GM08714 (cell line): ENCODE data around the gene UXT.

Source experiments
- H3K4me3 ChIP-seq: fragments of 200-500 bp; sonication (Bioruptor generic); 2 replicates; pipeline ENCODE4 v1.5.1; 2014; ENCODE audit warnings: mild to moderate bottlenecking, low read length, inconsistent platforms
- ZNF274 ChIP-seq: IDR thresholded peaks from 2 replicates; pipeline ENCODE4 v1.6.1; 2012; ENCODE audit warnings: mild to moderate bottlenecking, low read depth, low read length

UXT gene

DNA sequence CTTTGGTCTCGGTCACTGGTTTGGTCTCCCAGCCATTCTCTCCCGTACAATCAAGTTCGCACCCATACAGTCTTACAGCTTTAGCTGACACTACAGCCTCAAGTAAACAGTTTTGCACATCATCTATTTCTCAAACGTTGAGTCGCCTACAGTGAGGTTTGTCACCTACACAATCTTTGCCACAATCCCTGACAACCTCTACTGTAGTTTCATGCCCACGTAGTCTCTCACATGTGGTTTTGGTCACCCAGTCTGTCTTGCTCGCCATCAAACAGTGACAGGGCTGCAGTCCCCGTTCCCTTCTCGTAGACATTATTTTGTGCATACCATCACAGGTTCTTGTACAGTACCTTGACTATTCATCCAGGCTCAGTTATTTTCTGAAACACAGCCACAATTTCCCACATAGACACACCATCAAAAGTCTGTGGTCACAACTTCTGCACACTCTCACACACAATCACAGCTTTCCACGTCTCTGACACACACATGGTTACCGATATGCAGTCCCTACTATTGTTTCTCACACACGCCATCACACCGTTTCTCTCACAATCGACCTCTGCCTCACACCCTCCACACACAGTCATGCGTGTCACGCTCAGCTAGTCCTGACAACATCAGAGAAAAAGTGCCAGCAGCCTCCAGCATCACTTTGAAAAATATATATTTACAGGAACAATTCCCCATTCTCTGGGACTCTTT lies 24.0 kb downstream of the UXT start:
- no peak overlapping the region for H3K4me3 ChIP-seq
- TF ChIP-seq ZNF274, result no peak

DNA sequence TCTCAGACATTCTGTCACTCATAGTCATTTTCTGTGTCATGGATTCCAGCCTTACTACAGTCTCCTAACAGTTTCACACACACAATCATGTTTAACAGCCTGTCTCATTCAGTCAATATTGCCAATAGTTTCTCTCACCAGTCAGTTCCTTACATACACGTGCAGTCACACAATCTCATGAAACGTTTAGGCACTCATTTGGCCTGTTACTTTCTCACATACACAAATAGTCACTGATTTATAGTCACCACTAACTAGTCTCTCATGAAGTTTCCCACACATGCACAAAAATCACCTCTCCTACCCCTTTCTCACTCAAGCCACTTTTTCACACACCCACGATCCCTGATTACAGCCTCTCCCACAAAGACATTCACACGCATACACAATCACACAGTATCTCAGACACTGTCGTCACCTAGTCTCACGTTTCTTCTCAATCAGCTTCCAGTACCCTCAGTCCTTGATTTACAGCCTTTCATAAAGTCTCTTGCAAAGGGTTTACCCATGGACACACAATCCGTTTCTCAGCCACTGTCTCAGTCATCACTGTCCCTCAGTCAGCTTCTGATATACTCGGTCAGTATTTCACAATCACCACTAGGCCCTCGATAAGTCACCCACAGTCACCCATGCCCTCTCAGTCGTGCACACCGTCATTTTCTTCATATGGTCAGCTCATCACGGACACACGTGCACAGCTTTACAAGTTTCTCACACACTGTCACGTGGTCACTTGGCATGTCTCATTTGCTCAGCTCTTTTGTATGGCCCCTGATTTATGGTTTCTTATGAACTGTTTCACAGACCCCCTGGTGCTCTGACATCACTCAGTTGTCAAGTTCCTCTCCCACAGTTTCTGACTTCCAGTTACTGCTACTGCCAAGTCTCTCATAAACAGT lies 25.0 kb downstream of the UXT start:
- no peak for TF ChIP-seq ZNF274
- no peak overlapping the region for H3K4me3 ChIP-seq

- H3K4me3 ChIP-seq, result no peak overlapping the region
- TF ChIP-seq ZNF274, result no peak
Observed at GRCh38 chrX:47632666-47633065, 26.3 kb downstream of the UXT start.

DNA sequence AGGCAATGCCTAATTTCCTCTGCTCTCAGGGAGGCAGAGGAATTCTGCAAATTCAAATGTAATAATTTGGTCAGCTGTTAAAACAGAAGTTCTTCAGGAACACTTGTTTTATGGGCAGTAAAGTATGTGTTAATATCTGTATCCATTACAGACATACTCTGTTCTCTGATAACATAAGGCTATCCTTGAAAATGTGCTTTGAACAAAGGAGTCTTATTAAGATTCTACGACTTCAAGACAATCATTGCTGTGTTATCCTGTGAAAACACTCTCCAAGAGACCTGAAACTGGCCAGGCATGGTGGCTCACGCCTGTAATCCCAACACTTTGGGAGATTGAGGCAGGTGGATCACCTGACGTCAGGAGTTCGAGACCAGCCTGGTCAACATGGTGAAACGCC lies 27.3 kb downstream of the UXT start:
- H3K4me3 ChIP-seq, result no peak overlapping the region
- TF ChIP-seq ZNF274, result no peak

GRCh38 chrX:47629419-47630200 lies 29.4 kb downstream of the UXT start, which contains the start of gene CFP:
Gene CFP, minus strand, starts transcription at chrX:47629930. Its CDS starts 86 bp downstream, at chrX:47629844.
- no peak within 1 kb of the TSS; the same call in 1 of the 2 replicates for H3K4me3 ChIP-seq

DNA sequence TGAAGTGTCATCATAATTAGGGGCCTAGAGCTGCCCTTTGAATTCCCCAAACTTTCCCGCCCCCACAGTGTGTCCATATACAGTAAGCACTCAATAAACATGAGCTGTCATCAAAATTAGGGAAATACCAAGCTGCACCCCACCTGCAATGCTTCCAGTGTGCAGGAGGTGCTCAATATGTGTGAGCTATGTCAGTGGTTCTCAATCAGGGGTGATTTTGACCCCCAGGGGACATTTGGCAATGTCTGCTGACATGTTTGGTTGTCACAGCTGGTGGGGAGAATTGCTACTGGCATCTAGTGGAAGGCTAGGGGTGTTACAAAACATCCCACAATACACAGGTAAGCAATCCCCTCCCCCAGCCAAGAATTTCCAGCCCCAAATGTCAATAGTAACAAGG lies 30.0 kb downstream of the UXT start:
- no peak overlapping the region for H3K4me3 ChIP-seq
- no peak for TF ChIP-seq ZNF274

More at GRCh38 chrX:47629419-47630200, 29.4 kb downstream of the UXT start, which contains the start of gene CFP:
- TF ChIP-seq ZNF274, result no peak

GRCh38 chrX:47625365-47625764 lies 33.6 kb downstream of the UXT start:
- H3K4me3 ChIP-seq, result no peak overlapping the region
- TF ChIP-seq ZNF274, result no peak

DNA sequence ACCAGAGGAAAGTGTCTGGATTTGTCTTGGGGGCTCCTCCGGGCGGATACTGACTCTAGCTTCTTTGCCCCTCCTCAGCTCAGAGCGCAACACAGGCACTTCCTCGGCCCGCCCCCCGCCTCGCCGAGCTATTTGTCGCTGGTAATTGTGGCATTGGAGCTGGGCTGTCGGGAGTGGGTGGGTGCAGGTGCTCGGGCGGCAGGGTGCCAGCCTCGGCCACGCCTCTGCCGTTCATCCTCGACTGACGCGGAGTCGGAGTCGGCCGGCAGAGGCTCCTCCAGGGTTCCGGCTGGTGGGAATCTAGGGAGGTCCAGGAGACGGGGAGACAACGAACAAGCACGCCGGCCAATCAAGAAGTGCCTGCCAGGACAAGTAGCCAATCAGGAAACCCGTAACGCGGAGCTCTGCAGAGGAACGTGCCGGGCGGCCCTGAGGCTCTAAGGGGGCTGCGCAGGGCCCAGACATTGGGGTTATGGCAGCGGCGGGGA lies 35.4 kb downstream of the UXT start:
- no peak for TF ChIP-seq ZNF274
- no peak overlapping the region for H3K4me3 ChIP-seq

- H3K4me3 ChIP-seq, result no peak overlapping the region
- no peak for TF ChIP-seq ZNF274
Observed at GRCh38 chrX:47621851-47622250, 37.1 kb downstream of the UXT start.

DNA sequence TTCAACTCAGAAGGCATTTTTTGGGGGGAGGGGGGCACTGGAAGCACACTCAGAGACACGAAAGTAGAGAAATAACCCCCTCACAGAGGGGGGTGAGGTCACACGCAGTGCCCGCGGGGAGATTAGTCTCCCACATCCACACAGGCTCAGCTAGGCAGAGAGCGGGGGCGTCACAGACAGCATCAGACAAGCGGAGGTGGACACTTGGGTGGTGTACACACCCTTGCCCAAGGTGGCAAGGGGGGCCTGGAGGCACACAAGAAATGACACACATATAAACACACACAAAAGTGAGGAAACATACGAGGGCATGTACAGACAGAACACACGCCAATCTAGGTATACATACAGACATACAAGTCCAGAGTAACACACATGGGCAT lies 38.7 kb downstream of the UXT start:
- no peak overlapping the region for H3K4me3 ChIP-seq
- no peak for TF ChIP-seq ZNF274

DNA sequence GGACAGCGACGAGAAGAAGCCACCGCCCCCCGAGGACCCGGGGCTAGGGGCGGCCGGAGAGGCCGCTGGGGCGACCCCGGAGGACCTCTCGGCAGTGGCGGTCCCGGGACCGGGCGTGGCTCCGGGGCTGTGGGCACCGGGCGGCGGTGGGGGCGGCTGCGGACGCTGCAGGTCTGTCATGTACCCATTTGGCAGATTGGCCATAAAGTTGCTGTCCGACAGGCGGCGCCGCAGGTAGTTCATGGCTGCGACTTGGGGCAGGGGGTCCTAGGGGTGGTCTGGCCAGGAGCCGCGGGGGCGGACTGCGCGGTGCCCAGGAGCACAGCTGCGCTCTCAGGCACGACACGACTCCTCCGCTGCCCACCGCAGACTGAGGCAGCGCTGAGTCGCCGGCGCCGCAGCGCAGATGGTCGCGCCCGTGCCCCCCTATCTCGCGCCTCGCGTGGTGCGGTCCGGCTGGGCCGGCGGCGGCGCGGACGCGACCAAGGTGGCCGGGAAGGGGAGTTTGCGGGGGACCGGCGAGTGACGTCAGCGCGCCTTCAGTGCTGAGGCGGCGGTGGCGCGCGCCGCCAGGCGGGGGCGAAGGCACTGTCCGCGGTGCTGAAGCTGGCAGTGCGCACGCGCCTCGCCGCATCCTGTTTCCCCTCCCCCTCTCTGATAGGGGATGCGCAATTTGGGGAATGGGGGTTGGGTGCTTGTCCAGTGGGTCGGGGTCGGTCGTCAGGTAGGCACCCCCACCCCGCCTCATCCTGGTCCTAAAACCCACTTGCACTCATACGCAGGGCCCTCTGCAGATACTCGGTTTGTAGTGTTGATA lies 39.3 kb downstream of the UXT start, which contains the start of gene SYN1:
Gene SYN1, minus strand, starts transcription at position 372 of the 817 bp plus-strand sequence. Its CDS starts 129 bp downstream, at position 243.
- H3K4me3 ChIP-seq, result no peak within 1 kb of the TSS; the same call in 1 of the 2 replicates
- no peak for TF ChIP-seq ZNF274

DNA sequence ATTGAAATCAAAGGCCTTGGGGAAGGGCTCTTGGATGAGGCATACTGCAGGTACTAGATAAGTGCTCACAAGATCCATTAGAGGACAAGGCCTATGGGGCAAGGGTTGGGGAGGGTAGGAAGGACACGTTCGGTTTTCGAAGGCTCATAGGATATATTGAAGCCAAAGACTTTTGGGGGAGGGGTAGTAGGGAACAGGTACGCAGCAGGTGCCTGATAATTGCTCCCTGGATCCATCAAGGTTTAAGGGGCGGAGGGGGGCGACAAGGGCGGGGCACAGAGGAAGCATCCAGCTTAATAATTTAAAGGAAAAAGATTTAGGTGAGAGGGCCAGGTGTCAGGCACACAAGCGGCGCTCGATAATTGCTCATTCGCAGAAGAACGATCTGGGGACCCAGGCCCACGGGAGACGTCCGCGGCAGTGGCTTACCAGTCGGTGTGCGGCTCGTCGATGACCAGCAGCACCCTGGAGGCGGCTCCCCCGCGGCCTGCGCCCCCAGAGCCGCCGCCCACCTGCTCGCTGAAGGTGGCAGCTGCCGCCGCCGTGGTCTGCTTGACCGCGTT lies 40.0 kb downstream of the UXT start:
- no peak for TF ChIP-seq ZNF274
- no peak overlapping the region; the same call in 1 of the 2 replicates for H3K4me3 ChIP-seq

- no peak overlapping the region for H3K4me3 ChIP-seq
- TF ChIP-seq ZNF274, result no peak
Observed at GRCh38 chrX:47614618-47615017, 44.4 kb downstream of the UXT start.
